SK-N-SH treated with all-trans-retinoic acid at 6 μM for 48 hours (cell line): ENCODE data around the gene STAMBP.

Experiments used
- ATAC-seq: fragments of 200-7000 bp; cut with Tn5 transposase; 3 replicates; pipeline ENCODE4 v1.9.1; 2020; ENCODE audit warnings: mild to moderate bottlenecking, moderate library complexity
- ARNTL ChIP-seq: fragments of 450-650 bp; formaldehyde crosslinking; IDR thresholded peaks from 2 replicates; pipeline ENCODE4 v1.5.0; 2020; ENCODE audit warnings: low read depth, mild to moderate bottlenecking, moderate library complexity, borderline replicate concordance
- BACH2 ChIP-seq: fragments of 250-450 bp; sonication (Bioruptor Pico); IDR thresholded peaks from 2 replicates; pipeline ENCODE4 v1.9.0; 2021; ENCODE audit warnings: mild to moderate bottlenecking, borderline replicate concordance
- CSDC2 ChIP-seq: fragments of 250-450 bp; sonication (Bioruptor Pico); IDR thresholded peaks from 2 replicates; pipeline ENCODE4 v1.5.0; 2020; ENCODE audit warnings: mild to moderate bottlenecking, moderate library complexity
- ESRRG ChIP-seq: fragments of 250-450 bp; sonication (Bioruptor Pico); IDR thresholded peaks from 2 replicates; pipeline ENCODE4 v1.6.1; 2021; ENCODE audit warnings: mild to moderate bottlenecking
- GLIS3 ChIP-seq: fragments of 250-450 bp; sonication (Bioruptor Pico); IDR thresholded peaks from 2 replicates; pipeline ENCODE4 v1.5.0; 2020; ENCODE audit warnings: mild to moderate bottlenecking, moderate library complexity
- OSR1 ChIP-seq: fragments of 250-450 bp; sonication (Bioruptor Pico); IDR thresholded peaks from 2 replicates; pipeline ENCODE4 v1.8.0; 2022; ENCODE audit warnings: moderate library complexity, mild to moderate bottlenecking, inconsistent platforms
- PPARA ChIP-seq: fragments of 250-450 bp; sonication (Bioruptor Pico); IDR thresholded peaks from 2 replicates; pipeline ENCODE4 v1.5.0; 2020; ENCODE audit warnings: mild to moderate bottlenecking, borderline replicate concordance
- RARB ChIP-seq: fragments of 250-450 bp; sonication (Bioruptor Pico); IDR thresholded peaks from 2 replicates; pipeline ENCODE4 v1.8.0; 2021; ENCODE audit warnings: mild to moderate bottlenecking, moderate library complexity
- SNAI2 ChIP-seq: fragments of 250-450 bp; sonication (Bioruptor Pico); IDR thresholded peaks from 2 replicates; pipeline ENCODE4 v1.5.0; 2020; ENCODE audit warnings: mild to moderate bottlenecking, moderate library complexity
- TCF4 ChIP-seq: fragments of 250-450 bp; sonication (Bioruptor Pico); IDR thresholded peaks from 2 replicates; pipeline ENCODE4 v1.8.0; 2021; ENCODE audit warnings: mild to moderate bottlenecking, moderate library complexity, borderline replicate concordance
- TOX ChIP-seq: fragments of 250-450 bp; sonication (Bioruptor Pico); IDR thresholded peaks from 2 replicates; pipeline ENCODE4 v1.8.0; 2021; ENCODE audit warnings: mild to moderate bottlenecking, moderate library complexity, borderline replicate concordance
- ZC3H10 ChIP-seq: fragments of 250-450 bp; sonication (Bioruptor Pico); IDR thresholded peaks from 2 replicates; pipeline ENCODE4 v1.5.1; 2021; ENCODE audit warnings: mild to moderate bottlenecking, moderate library complexity
- ZFP3 ChIP-seq: fragments of 250-450 bp; sonication (Bioruptor Pico); IDR thresholded peaks from 2 replicates; pipeline ENCODE4 v1.5.0; 2020; ENCODE audit warnings: mild to moderate bottlenecking, moderate library complexity
- ZFP30 ChIP-seq: fragments of 450-650 bp; formaldehyde crosslinking; IDR thresholded peaks from 2 replicates; pipeline ENCODE4 v1.5.0; 2022; ENCODE audit warnings: mild to moderate bottlenecking, moderate library complexity
- ZNF565 ChIP-seq: fragments of 450-650 bp; formaldehyde crosslinking; conservative IDR thresholded peaks from 2 replicates; pipeline ENCODE4 v1.5.0; 2020; ENCODE audit warnings: low read depth, mild to moderate bottlenecking, moderate library complexity
- ZNF70 ChIP-seq: fragments of 450-650 bp; formaldehyde crosslinking; IDR thresholded peaks from 2 replicates; pipeline ENCODE4 v1.5.0; 2020; ENCODE audit warnings: mild to moderate bottlenecking, moderate library complexity
- ZNF8 ChIP-seq: fragments of 450-650 bp; formaldehyde crosslinking; IDR thresholded peaks from 2 replicates; pipeline ENCODE4 v1.5.0; 2020; ENCODE audit warnings: mild to moderate bottlenecking, moderate library complexity
- TF ChIP-seq, protein P1 (sequence below): fragments of 250-450 bp; sonication (Bioruptor Pico); IDR thresholded peaks from 2 replicates; pipeline ENCODE4 v1.8.0; 2020; ENCODE audit warnings: mild to moderate bottlenecking, moderate library complexity, borderline replicate concordance
- TF ChIP-seq, protein P2 (sequence below): fragments of 250-450 bp; sonication (Bioruptor Pico); IDR thresholded peaks from 2 replicates; pipeline ENCODE4 v1.5.1; 2021; ENCODE audit warnings: mild to moderate bottlenecking, moderate library complexity
- TF ChIP-seq, protein P3 (sequence below): fragments of 250-450 bp; sonication (Bioruptor Pico); IDR thresholded peaks from 2 replicates; pipeline ENCODE4 v1.5.1; 2020; ENCODE audit warnings: low read depth, mild to moderate bottlenecking, moderate library complexity
- TF ChIP-seq, protein P4 (sequence below): fragments of 250-450 bp; sonication (Bioruptor Pico); IDR thresholded peaks from 2 replicates; pipeline ENCODE4 v1.8.0; 2021; ENCODE audit warnings: low read depth, mild to moderate bottlenecking, moderate library complexity, borderline replicate concordance
- TF ChIP-seq, protein P5 (sequence below): fragments of 250-450 bp; sonication (Bioruptor Pico); IDR thresholded peaks from 2 replicates; pipeline ENCODE4 v1.5.0; 2020; ENCODE audit warnings: mild to moderate bottlenecking, moderate library complexity

Gene STAMBP

DNA sequence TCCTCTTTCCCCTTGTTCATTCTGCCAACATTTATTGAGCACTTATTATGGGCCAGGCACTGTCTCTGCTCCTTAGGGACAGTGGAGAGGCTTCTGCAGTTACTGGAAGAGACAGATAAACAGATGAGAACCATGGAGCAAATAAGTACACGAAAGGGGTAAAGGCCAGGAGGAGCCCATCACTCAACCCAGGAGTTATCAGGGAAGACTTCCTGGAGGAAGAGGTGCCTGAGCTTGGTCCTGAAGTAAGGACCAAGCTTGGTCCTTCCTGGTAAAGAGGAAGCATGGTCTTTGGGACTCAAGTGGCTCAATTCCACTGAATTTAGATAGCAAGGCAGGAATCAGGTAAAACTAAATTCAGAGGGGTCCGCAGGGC lies 65.7 kb downstream of the STAMBP start (continued):
- TF ChIP-seq, protein P1, sequence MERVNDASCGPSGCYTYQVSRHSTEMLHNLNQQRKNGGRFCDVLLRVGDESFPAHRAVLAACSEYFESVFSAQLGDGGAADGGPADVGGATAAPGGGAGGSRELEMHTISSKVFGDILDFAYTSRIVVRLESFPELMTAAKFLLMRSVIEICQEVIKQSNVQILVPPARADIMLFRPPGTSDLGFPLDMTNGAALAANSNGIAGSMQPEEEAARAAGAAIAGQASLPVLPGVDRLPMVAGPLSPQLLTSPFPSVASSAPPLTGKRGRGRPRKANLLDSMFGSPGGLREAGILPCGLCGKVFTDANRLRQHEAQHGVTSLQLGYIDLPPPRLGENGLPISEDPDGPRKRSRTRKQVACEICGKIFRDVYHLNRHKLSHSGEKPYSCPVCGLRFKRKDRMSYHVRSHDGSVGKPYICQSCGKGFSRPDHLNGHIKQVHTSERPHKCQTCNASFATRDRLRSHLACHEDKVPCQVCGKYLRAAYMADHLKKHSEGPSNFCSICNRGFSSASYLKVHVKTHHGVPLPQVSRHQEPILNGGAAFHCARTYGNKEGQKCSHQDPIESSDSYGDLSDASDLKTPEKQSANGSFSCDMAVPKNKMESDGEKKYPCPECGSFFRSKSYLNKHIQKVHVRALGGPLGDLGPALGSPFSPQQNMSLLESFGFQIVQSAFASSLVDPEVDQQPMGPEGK, result no peak
- TF ChIP-seq ARNTL (CRISPR knock-in tag) (no peak), ZNF8 (CRISPR knock-in tag) (no peak), GLIS3 (no peak), ZFP3 (no peak), ZFP30 (CRISPR knock-in tag) (no peak), ZC3H10 (CRISPR knock-in tag) (no peak), RARB (no peak), OSR1 (no peak), PPARA (no peak), BACH2 (CRISPR knock-in tag) (no peak), ZNF70 (no peak)
- TF ChIP-seq, protein P2, sequence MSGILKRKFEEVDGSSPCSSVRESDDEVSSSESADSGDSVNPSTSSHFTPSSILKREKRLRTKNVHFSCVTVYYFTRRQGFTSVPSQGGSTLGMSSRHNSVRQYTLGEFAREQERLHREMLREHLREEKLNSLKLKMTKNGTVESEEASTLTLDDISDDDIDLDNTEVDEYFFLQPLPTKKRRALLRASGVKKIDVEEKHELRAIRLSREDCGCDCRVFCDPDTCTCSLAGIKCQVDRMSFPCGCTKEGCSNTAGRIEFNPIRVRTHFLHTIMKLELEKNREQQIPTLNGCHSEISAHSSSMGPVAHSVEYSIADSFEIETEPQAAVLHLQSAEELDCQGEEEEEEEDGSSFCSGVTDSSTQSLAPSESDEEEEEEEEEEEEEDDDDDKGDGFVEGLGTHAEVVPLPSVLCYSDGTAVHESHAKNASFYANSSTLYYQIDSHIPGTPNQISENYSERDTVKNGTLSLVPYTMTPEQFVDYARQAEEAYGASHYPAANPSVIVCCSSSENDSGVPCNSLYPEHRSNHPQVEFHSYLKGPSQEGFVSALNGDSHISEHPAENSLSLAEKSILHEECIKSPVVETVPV, result no peak
- TF ChIP-seq, protein P3, sequence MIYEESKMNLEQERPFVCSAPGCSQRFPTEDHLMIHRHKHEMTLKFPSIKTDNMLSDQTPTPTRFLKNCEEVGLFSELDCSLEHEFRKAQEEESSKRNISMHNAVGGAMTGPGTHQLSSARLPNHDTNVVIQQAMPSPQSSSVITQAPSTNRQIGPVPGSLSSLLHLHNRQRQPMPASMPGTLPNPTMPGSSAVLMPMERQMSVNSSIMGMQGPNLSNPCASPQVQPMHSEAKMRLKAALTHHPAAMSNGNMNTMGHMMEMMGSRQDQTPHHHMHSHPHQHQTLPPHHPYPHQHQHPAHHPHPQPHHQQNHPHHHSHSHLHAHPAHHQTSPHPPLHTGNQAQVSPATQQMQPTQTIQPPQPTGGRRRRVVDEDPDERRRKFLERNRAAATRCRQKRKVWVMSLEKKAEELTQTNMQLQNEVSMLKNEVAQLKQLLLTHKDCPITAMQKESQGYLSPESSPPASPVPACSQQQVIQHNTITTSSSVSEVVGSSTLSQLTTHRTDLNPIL (CRISPR knock-in tag), result no peak

DNA sequence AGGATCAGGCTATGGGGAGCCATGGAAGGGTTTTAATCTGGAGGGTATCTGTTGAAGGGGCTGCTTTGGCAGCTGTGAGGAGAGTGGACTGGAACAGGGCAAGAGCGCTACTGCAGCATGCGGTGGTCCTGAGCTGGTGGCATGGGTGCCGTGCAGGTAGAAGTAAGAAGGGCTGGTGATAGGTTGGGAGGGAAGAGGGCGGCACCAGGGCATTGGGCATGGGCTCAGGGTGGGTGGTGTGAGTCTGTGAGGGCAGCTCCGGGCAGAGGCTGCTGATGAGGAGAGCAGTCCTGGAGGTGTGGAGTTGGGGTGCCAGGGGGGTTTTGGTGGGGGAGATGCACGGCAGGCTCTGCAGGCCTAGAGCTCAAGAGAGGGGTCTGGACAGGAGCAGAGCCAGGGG lies 66.1 kb downstream of the STAMBP start:
- no peak for TF ChIP-seq ARNTL (CRISPR knock-in tag)
- no peak for TF ChIP-seq ZNF70
- TF ChIP-seq ZFP30 (CRISPR knock-in tag), result no peak
- no peak for TF ChIP-seq RARB
- TF ChIP-seq, protein P4, sequence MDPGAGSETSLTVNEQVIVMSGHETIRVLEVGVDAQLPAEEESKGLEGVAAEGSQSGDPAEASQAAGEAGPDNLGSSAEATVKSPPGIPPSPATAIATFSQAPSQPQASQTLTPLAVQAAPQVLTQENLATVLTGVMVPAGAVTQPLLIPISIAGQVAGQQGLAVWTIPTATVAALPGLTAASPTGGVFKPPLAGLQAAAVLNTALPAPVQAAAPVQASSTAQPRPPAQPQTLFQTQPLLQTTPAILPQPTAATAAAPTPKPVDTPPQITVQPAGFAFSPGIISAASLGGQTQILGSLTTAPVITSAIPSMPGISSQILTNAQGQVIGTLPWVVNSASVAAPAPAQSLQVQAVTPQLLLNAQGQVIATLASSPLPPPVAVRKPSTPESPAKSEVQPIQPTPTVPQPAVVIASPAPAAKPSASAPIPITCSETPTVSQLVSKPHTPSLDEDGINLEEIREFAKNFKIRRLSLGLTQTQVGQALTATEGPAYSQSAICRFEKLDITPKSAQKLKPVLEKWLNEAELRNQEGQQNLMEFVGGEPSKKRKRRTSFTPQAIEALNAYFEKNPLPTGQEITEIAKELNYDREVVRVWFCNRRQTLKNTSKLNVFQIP, result no peak
- TF ChIP-seq CSDC2 (CRISPR knock-in tag), result no peak
- TF ChIP-seq TOX (CRISPR knock-in tag), result no peak
- no peak for TF ChIP-seq PPARA
- TF ChIP-seq SNAI2, result no peak
- no peak for TF ChIP-seq ZNF8 (CRISPR knock-in tag)
- TF ChIP-seq, protein P5, sequence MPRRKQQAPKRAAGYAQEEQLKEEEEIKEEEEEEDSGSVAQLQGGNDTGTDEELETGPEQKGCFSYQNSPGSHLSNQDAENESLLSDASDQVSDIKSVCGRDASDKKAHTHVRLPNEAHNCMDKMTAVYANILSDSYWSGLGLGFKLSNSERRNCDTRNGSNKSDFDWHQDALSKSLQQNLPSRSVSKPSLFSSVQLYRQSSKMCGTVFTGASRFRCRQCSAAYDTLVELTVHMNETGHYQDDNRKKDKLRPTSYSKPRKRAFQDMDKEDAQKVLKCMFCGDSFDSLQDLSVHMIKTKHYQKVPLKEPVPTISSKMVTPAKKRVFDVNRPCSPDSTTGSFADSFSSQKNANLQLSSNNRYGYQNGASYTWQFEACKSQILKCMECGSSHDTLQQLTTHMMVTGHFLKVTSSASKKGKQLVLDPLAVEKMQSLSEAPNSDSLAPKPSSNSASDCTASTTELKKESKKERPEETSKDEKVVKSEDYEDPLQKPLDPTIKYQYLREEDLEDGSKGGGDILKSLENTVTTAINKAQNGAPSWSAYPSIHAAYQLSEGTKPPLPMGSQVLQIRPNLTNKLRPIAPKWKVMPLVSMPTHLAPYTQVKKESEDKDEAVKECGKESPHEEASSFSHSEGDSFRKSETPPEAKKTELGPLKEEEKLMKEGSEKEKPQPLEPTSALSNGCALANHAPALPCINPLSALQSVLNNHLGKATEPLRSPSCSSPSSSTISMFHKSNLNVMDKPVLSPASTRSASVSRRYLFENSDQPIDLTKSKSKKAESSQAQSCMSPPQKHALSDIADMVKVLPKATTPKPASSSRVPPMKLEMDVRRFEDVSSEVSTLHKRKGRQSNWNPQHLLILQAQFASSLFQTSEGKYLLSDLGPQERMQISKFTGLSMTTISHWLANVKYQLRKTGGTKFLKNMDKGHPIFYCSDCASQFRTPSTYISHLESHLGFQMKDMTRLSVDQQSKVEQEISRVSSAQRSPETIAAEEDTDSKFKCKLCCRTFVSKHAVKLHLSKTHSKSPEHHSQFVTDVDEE (CRISPR knock-in tag), result no peak
- no peak for TF ChIP-seq ZC3H10 (CRISPR knock-in tag)
- TF ChIP-seq GLIS3, result no peak
- TF ChIP-seq ZNF565 (CRISPR knock-in tag), result no peak
- TF ChIP-seq TCF4 (CRISPR knock-in tag), result no peak
- TF ChIP-seq, protein P3 (CRISPR knock-in tag), result no peak
- TF ChIP-seq ESRRG (CRISPR knock-in tag), result no peak
- TF ChIP-seq, protein P2, result no peak
- ATAC-seq, result no peak
